HG02970 (cell line): Measurements from ENCODE around the gene STAMBP.
"Not testable (repeated sequence)": the region's sequence is repeated elsewhere in the genome, so short reads cannot be mapped to it uniquely, and the experiment has no call there.

Experiments used
- ATAC-seq: cut with Tn5 transposase; IDR thresholded peaks from one replicate; pipeline ENCODE4 v1.9.1; 2021; ENCODE audit warnings: mild to moderate bottlenecking, moderate library complexity, moderate number of reproducible peaks; ENCODE audit not compliant: unreplicated experiment, low FRiP score

The STAMBP gene

GRCh38 chr2:73828818-73829570, at the start of gene STAMBP:
TSS of gene STAMBP (plus strand) at chr2:73828961. CDS start at chr2:73830857, 1,896 bp downstream.
- peak; percentile 82 for ATAC-seq

GRCh38 chr2:73779467-73780236, 49.1 kb upstream of the STAMBP start, which contains the start of gene DUSP11:
TSS of gene DUSP11 (minus strand) at chr2:73780103. CDS start at chr2:73779974, 129 bp downstream.
- peak; percentile 97 for ATAC-seq

- peak; percentile 14 for ATAC-seq
These were observed 48.6 kb upstream of the STAMBP start for GRCh38 chr2:73780237-73780582.

DNA sequence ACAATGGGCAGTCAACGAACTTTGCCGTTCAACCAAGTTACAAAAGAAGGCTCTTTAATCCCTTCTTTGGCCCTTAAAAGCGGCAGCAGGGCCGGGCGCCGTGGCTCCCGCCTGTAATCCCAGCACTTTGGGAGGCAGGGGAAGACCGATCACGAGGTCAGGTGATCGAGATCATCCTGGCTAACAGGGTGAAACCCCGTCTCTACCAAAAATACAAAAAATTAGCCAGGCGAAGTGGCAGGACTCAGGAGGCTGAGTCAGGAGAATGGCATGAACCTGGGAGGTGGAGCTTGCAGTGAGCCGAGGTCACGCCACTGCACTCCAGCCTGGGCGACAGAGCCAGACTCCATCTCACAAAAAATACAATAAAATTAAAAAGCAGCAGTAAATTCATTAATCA, 45.4 kb upstream of the STAMBP start:
- ATAC-seq = not testable (repeated sequence)

DNA sequence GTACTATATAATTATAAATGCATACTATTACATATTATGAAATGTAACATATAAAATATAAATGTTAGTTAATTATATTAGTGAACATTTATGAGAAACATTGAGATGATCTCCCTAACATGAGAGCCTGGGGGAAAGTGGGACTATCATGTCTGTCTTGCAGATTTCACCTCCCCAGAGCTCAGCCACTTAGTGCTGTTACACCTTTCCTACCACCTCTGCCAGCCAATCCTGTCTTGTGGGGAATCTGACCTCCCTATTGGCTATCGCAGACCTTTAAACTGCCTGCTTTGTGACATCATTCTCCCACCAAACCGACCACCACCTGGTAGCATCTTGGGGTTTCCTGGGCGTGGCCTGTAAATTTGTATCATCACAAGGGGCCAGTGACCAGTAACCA, 44.9 kb upstream of the STAMBP start, which contains the start of gene C2orf78:
C2orf78 (plus strand) TSS at position 301 of the 400 bp plus-strand sequence. CDS start 127 bp downstream, outside the sequence.
- ATAC-seq = not testable (repeated sequence)

DNA sequence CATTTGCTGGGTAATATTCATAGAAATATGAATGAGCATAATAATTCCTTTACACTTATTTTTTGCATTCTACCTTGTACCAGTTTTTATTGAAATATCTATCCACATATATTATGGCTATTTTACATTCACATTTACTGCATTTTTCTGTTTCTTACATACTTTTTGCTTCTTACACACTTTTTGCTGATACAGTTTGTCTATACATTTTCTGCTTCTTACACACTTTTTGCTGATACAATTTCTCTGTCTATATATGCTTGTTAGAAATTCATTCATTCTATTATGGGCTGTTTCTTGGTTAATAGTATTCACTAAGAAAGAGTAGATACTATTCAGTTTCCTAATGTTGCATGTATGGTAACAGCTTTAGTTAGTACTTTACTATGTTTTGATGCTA, 16.9 kb upstream of the STAMBP start:
- no peak for ATAC-seq

DNA sequence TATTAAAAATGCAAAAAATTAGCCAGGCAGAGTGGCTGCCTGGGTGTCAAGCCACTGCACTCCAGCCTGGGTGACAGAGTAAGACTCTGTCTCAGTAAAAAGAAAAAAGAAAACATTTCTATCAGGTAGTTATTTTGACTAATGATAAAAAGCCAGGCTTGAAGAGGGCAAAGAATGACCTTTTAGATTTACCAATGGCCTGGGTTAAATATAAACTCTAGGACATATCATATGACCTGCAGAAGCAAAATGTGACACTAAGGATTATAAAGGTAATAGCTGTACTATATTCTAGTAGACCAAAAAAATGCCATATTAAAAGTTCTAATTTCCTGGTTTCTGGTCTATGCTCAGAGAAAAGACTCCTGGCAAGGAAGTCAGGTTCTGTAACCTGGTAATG, 16.1 kb upstream of the STAMBP start:
- ATAC-seq = no peak

GRCh38 chr2:73818296-73818695, 10.5 kb upstream of the STAMBP start:
- ATAC-seq = no peak

DNA sequence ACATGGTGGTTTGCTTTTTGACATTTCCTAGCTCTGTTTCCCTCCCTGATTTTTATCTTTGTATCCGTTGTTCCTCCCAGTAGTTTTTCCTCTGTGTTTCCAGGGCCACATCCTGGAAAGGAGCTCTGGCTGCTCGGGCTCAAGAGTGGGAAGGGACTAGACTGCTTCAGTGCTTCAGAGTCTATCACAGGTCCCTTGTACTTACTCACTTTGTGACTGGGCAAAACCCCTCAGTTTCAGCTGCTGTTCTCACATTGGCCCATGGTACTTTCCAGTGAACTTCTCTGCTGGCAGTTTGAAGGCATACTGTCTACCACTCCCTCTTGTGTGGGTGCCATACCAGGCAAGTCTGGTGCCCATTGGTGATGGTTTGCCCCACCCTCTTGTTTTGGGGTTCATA, 7.5 kb upstream of the STAMBP start:
- no peak for ATAC-seq

DNA sequence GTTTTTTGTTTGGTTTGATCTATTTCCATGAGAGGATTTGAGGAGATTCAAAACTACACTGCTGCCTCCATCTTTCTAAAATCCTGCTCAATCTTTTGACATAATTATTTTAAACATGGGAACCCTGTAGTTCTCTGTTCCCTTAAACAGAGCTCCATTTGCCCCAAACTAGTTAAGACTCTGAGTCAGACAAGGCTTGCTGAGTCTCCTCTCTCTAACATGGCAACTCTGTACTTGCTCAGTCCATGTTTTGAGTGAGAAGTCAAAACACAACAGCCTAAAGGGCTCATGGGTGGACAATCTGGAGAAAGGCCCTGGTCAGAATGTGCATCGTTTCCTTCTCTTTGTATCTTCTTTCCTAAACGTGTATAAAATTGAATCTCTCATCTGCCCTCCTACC, 7.1 kb upstream of the STAMBP start:
- ATAC-seq = no peak

GRCh38 chr2:73822276-73822675, 6.5 kb upstream of the STAMBP start:
- no peak for ATAC-seq

DNA sequence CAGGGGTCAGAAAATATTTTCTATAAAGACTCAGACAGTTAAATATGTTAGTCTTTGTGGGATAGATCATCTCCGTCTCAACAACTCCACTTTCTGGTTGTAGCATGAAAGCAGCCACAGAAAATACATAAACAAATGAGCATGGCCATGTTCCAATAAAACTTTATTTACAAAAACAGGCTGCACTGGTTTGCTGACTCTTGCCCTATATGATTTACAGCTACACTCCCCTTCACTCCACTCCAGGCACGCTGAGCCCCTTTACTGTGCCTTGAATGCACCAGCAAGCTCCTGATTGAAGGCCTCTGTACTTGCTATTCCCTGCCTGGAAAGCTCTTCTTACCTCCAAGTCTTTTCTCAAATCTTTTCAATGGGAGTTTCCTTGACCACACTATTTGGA, 5.8 kb upstream of the STAMBP start:
- no peak for ATAC-seq

GRCh38 chr2:73823416-73823815, 5.3 kb upstream of the STAMBP start:
- no peak for ATAC-seq

DNA sequence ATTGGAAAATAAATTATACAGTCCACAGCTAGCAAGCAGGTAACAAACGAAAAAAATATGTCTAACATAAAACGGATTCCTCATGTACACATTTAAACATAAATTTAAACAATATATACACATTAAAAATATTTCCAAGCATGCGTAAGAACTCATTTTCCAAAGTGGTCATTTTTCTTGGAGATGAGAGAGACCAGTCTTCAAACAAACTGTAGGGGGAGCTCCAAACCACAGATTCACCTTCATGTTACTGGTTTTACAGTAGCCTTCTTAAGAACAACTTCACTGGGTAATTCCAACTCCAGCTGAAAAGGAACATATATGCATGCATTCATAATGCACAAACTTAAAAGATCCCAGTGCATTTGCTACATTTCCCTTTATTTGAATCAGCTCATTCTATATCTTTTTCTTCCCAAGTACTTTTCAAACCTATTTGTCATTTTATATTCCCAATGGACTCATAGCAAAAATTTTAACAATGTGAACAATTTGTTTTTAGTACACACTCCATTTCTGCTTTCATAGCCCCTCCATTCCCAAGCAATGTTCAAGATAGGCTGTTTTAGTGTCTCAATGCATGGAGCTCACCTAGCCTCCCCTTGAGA, 4.7 kb upstream of the STAMBP start:
- ATAC-seq = no peak

GRCh38 chr2:73825408-73825807, 3.4 kb upstream of the STAMBP start:
- ATAC-seq = no peak

DNA sequence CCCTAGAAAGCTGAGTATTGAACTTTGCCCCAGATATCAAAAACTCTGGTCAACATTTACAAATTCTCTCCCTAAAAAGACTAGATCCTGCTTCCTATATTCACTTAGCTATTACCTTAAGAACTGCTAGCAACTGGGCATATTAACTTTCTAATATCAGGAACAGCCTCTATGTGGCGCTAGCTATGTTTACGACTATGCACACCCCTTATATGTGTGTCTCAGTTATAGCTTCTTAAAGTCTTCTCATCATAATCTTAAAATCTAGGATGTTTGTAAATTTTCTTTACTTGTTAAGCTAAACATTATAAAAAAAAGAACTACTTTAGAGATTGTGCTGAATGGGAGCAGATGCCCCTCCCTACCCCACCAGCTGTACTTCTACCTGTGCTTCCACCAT, 1.7 kb upstream of the STAMBP start:
- ATAC-seq = no peak

GRCh38 chr2:73827660-73828388, 937 bp upstream of the STAMBP start:
- no peak for ATAC-seq

GRCh38 chr2:73828389-73828817, 358 bp upstream of the STAMBP start:
- no peak for ATAC-seq

- no peak for ATAC-seq
These were observed 2.2 kb downstream of the STAMBP start for GRCh38 chr2:73830871-73831401.

DNA sequence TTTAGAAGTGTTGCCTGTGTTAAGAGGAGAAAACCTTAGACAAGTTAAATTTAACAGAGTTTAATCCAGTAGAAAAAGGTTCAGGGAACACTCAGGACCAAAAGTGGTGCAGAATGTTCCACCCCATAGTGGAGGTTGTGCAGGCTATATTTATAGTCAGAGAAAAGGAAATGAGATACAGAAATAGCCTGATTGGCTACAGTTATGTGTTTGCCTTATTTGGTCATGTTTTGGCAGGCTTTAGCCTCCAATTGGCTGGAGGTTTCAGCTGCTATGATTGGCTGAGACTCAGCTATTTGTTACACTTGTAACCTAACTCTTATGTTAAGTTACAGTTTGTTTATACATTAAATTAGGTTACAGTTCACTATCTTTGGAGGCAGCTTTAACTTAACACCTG, 4.2 kb downstream of the STAMBP start:
- ATAC-seq = no peak
